Mammary epithelial cell (primary cell): ENCODE data around the gene MIPEP.

ENCODE experiments used
- CTCF ChIP-seq, 2 donors: IDR thresholded peaks in 1 of 2; conservative IDR thresholded peaks in 1 of 2; 2 replicates each; pipeline ENCODE4 v1.5.1; 2011 to 2012; ENCODE audit warnings: inconsistent platforms in 2 of 2, low read length in 2 of 2, mild to moderate bottlenecking in 2 of 2, control low read depth in 1 of 2, low read depth in 1 of 2; ENCODE audit not compliant: insufficient read depth in 1 of 2; ENCODE audit errors: extremely low read depth in 1 of 2
- EZH2 ChIP-seq: IDR thresholded peaks from 2 replicates; pipeline ENCODE4 v1.6.1; 2012; ENCODE audit warnings: low read length, inconsistent platforms, borderline replicate concordance

GRCh38 chr13:23778879-23779278 is 110.3 kb downstream of the MIPEP start:
- TF ChIP-seq CTCF (conservative IDR thresholded peaks at IDR 0.05 in 1 of 2, IDR thresholded peaks at IDR 0.05 in 1 of 2; ENCODE audit: extremely low read depth in 1 of 2, insufficient read depth in 1 of 2, low read depth in 1 of 2, low read length in 2 of 2) (no peak), EZH2 (no peak)
